GM12878 (cell line): ENCODE results near the gene PAEP. TPM values are rescaled to one million over a fixed set of nuclear protein-coding genes. Genes with fewer than 3 reads are reported as not detected.

Source experiments
- ATAC-seq: fragments of 200-7000 bp; cut with Tn5 transposase; 3 replicates; pipeline ENCODE4 v1.9.1; 2020; ENCODE audit warnings: mild to moderate bottlenecking, moderate library complexity
- BruUV-seq: library from RNA; stranded (reverse); fragments of 400-500 nt; replicated peaks from 2 replicates; lab custom pipeline; 2021; lab: Mats Ljungman, UMichigan
- CTCF ChIA-PET: fragments of 300-600 bp; sonication (Branson Sonifier 250); formaldehyde crosslinking; extraction: SDS; loops from one replicate; lab custom pipeline; 2021; ENCODE audit warnings: inconsistent platforms; lab: Yijun Ruan, JAX
- POLR2A ChIA-PET: fragments of 350-600 bp; formaldehyde crosslinking; extraction: SDS; loops from one replicate; lab custom pipeline; 2021; ENCODE audit warnings: inconsistent platforms; lab: Charles Lee
- RAD21 ChIA-PET: fragments of 300-600 bp; sonication (Branson Sonifier 250); formaldehyde crosslinking; loops from one replicate; lab custom pipeline; 2023; ENCODE audit warnings: antibody characterized with exemption; ENCODE audit not compliant: unreplicated experiment; lab: Charles Lee
- SMC1A ChIA-PET: fragments of 300-600 bp; sonication (Branson Sonifier 250); formaldehyde crosslinking; loops from one replicate; lab custom pipeline; 2023; ENCODE audit not compliant: unreplicated experiment, uncharacterized antibody; lab: Charles Lee
- DNase-seq: peaks from one replicate; pipeline ENCODE4 v3.0.0-alpha.2; 2011; ENCODE audit warnings: low read depth, low spot score
- FAIRE-seq: peaks from 3 replicates; lab custom pipeline; 2011; peaks lifted over from hg19 to GRCh38; lab: Jason Lieb, UNC
- H2AFZ ChIP-seq: 2 replicates; pipeline ENCODE4 v1.6.0; 2011; ENCODE audit warnings: low read depth, low read length, control low read depth; ENCODE audit not compliant: control insufficient read depth
- H3K27ac ChIP-seq: 2 replicates; pipeline ENCODE4 v1.5.1; 2011; ENCODE audit warnings: control low read depth; ENCODE audit not compliant: control insufficient read depth, insufficient read depth
- H3K27me3 ChIP-seq, 2 experiments: replicated peaks in 1 of 2; 2 replicates each; pipeline versions ENCODE4 v1.6.0 to v1.6.1; 2011; ENCODE audit warnings: low read length in 1 of 2; ENCODE audit not compliant: control insufficient read depth in 2 of 2, insufficient read depth in 2 of 2
- H3K36me3 ChIP-seq, 2 experiments: 2 replicates each; pipeline ENCODE4 v1.5.1; 2011; ENCODE audit warnings: low read length in 1 of 2; ENCODE audit not compliant: control insufficient read depth in 2 of 2, insufficient read depth in 2 of 2
- H3K4me1 ChIP-seq: 2 replicates; pipeline ENCODE4 v1.6.1; 2011; ENCODE audit warnings: mild to moderate bottlenecking, low read length, moderate library complexity, mixed read lengths; ENCODE audit not compliant: control insufficient read depth, insufficient read depth
- H3K4me2 ChIP-seq: 2 replicates; pipeline ENCODE4 v1.6.0; 2011; ENCODE audit warnings: control low read depth; ENCODE audit not compliant: control insufficient read depth, insufficient read depth
- H3K4me3 ChIP-seq: fragments of 200-600 bp; sonication (generic); 2 replicates; pipeline ENCODE4 v1.5.1; 2016
- H3K79me2 ChIP-seq: 2 replicates; pipeline ENCODE4 v1.6.0; 2011; ENCODE audit warnings: low read length; ENCODE audit not compliant: control insufficient read depth, insufficient read depth
- H3K9ac ChIP-seq: 2 replicates; pipeline ENCODE4 v1.8.0; 2011; ENCODE audit warnings: low read length, control low read depth, mixed read lengths; ENCODE audit not compliant: control insufficient read depth, insufficient read depth
- H3K9me3 ChIP-seq: replicated peaks from 3 replicates; pipeline ENCODE4 v1.5.1; 2011; ENCODE audit warnings: mild to moderate bottlenecking, low read length; ENCODE audit not compliant: control insufficient read depth, insufficient read depth
- H4K20me1 ChIP-seq: 2 replicates; pipeline ENCODE4 v1.6.0; 2011; ENCODE audit not compliant: control insufficient read depth, insufficient read depth
- CTCF ChIP-seq, 3 experiments: IDR thresholded peaks in 2 of 3; conservative IDR thresholded peaks in 1 of 3; 2 replicates each; pipeline ENCODE4 v1.5.1; 2011; ENCODE audit warnings: low read depth in 3 of 3, low read length in 3 of 3, mild to moderate bottlenecking in 3 of 3, control low read depth in 2 of 3, moderate library complexity in 2 of 3, inconsistent platforms in 1 of 3, mixed read lengths in 1 of 3; ENCODE audit not compliant: control insufficient read depth in 2 of 3, insufficient read depth in 1 of 3; ENCODE audit errors: extremely low read depth in 1 of 3
- EED ChIP-seq: sonication (generic); IDR thresholded peaks from 2 replicates; pipeline ENCODE4 v1.6.1; 2016; ENCODE audit warnings: antibody characterized with exemption, low read depth
- ELK1 ChIP-seq: IDR thresholded peaks from 2 replicates; pipeline ENCODE4 v1.6.1; 2012; ENCODE audit warnings: low read depth, low read length, improper control_type of control experiment
- NFYB ChIP-seq: IDR thresholded peaks from 2 replicates; pipeline ENCODE4 v1.6.1; 2011; ENCODE audit warnings: low read depth, mild to moderate bottlenecking, low read length, improper control_type of control experiment, moderate library complexity; ENCODE audit not compliant: insufficient read depth
- PBX3 ChIP-seq: IDR thresholded peaks from 2 replicates; pipeline ENCODE4 v1.6.1; 2011; ENCODE audit warnings: mild to moderate bottlenecking, low read depth, low read length, moderate library complexity; ENCODE audit not compliant: insufficient replicate concordance
- STAT1 ChIP-seq: fragments of 450-650 bp; conservative IDR thresholded peaks from 2 replicates; pipeline ENCODE4 v1.6.1; 2014; ENCODE audit warnings: antibody characterized with exemption, mild to moderate bottlenecking
- STAT3 ChIP-seq: IDR thresholded peaks from 2 replicates; pipeline ENCODE4 v1.6.1; 2011; ENCODE audit warnings: low read depth, low read length, improper control_type of control experiment
- ZNF592 ChIP-seq: fragments of 450-650 bp; IDR thresholded peaks from 2 replicates; pipeline ENCODE4 v1.6.1; 2017; ENCODE audit warnings: mild to moderate bottlenecking, moderate library complexity
- WGBS: methylation state at CpG from one replicate; pipeline ENCODE4 v1.1.6; 2016; ENCODE audit warnings: low lambda C conversion rate; ENCODE audit not compliant: insufficient replicate concordance, insufficient coverage; ENCODE audit errors: missing lambda C conversion rate; 5-methylcytosine and 5-hydroxymethylcytosine counted together
- in situ Hi-C: fragments of 300-500 bp; cut with MboI; formaldehyde crosslinking; loops from 9 replicates; pipeline ENCODE4 v1.14.3; 2018; ENCODE audit warnings: mixed read lengths
- intact Hi-C: fragments of 100-400 bp; cut with micrococcal nuclease; formaldehyde crosslinking; loops from one replicate; pipeline ENCODE4 v1.14.2; 2022; ENCODE audit not compliant: unreplicated experiment
- polyA plus RNA-seq, 11 experiments: library from polyadenylated mRNA; depleted of rRNA in 4 of 11; unstranded in 6 of 11; stranded (reverse) in 5 of 11; fragments of >200 nt; fragmentation: Nextera tagmentation in 4 of 11; fragmentation: Illumina TruSeq in 1 of 11; extraction: Ambion mirVana in 4 of 11; extraction: Trizol in 1 of 11; gene quantifications; 1 replicate in 1 of 11; 2 replicates in 10 of 11; pipeline versions ENCODE4 v1.2.1 to v1.2.3, GENCODE V29; 2011 to 2016; ENCODE audit warnings: inconsistent platforms in 2 of 11, missing spikeins in 2 of 11, low read depth in 1 of 11
- total RNA-seq, 4 experiments: library from RNA; depleted of rRNA in 3 of 4; stranded (reverse); fragments of >200 nt in 3 of 4; fragmentation: Illumina TruSeq in 1 of 4; extraction: Trizol in 1 of 4; gene quantifications; 2 replicates each; pipeline versions ENCODE4 v1.2.1 to v1.2.3, GENCODE V29; 2013 to 2021

PAEP gene
- total and polyA plus RNA-seq, 10 of the 15 experiments (the other 5 are each of a cell fraction or from before 2014, with no cell fraction given), result not detected

- CTCF ChIA-PET, result no interaction called here
These were observed 8.8 kb upstream of the PAEP start for GRCh38 chr9:135552698-135553171.

More at GRCh38 chr9:135552698-135553171, 8.8 kb upstream of the PAEP start:
- Histone ChIP-seq H3K27ac (no peak overlapping the region), H2AFZ (no peak overlapping the region), H3K79me2 (no peaks in the 10 kb centered on the region), H3K4me3 (no peak overlapping the region), H3K4me1 (no peaks in the 10 kb centered on the region), H3K27me3 (no peaks in the 10 kb centered on the region), H3K4me2 (no peak overlapping the region), H3K36me3 (no peaks in the 10 kb centered on the region), H3K9ac (no peak overlapping the region), H4K20me1 (no peaks in the 10 kb centered on the region), H3K9me3 (no peaks in the 10 kb centered on the region)
- WGBS, result 33% methylated on average over 12 of the region's 19 CpGs
- ChIA-PET SMC1A (no interaction called here), POLR2A (no interaction called here), RAD21 (no interaction called here)
- no peak for FAIRE-seq
- TF ChIP-seq PBX3 (no peak), CTCF (IDR thresholded peaks at IDR 0.05 in 2 of 3, conservative IDR thresholded peaks at IDR 0.05 in 1 of 3; ENCODE audit: control insufficient read depth in 2 of 3, extremely low read depth in 1 of 3, insufficient read depth in 1 of 3, low read depth in 3 of 3, low read length in 3 of 3) (no peak), ZNF592 (no peak), EED (no peak), STAT3 (no peak), NFYB (no peak), STAT1 (no peak), ELK1 (no peak)
- no peak for ATAC-seq
- no TSS peak for BruUV-seq
- intact Hi-C loops, result no loop called here
- no peak for DNase-seq
- in situ Hi-C loops, result no loop called here
